NCI-H774 (cell line): ENCODE results near the gene TMEM151B.
"Not testable (repeated sequence)": the region's sequence is repeated elsewhere in the genome, so short reads cannot be mapped to it uniquely, and the experiment has no call there.

ENCODE experiments used
- DNase-seq: peaks from one replicate; lab custom pipeline; 2025; lab: John Stamatoyannopoulos, UW

The TMEM151B gene

GRCh38 chr6:44304282-44305199 lies 34.3 kb downstream of the TMEM151B start:
- no peak for DNase-seq

- no peak for DNase-seq
Measured at GRCh38 chr6:44305200-44305725, 35.0 kb downstream of the TMEM151B start.

DNA sequence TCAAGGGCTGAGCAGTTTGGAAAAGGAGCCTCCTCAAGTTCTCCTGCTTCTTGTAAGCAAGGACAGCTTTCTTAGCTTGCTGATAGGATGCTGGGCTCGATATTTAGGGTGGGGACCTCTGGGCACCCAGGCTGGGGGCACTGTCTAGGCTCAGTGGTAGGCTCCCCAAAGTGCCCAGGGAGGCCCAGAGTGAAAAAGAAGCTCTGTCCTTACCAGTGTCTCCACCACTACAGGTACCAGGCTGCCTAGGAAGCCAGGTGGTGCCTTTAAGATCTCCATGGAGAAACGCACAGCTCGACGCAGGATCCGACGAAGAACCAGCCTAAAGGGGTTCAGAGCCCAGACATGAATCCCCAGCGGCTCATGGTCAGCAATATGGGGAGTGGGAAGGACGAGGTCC lies 36.5 kb downstream of the TMEM151B start:
- DNase-seq = no peak

DNA sequence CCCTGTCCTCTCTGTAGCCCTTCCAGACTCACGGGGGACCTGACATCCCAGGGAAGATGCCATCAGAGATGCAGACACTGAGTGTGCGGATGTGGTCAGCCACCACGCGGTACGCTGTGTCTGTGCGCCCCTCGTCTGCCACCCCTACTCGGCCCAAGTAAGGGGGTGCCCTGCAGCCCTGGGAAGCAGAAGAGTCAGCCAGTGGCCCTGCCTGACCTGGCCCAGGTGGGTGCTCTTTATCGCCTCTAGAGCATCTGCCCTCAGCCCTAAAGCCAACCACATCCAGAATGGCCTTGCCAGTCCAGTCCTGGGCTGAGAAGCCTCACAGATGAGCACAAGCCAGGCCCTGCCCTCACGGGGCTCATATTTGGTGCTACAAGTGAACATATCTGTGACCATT lies 37.0 kb downstream of the TMEM151B start:
- no peak for DNase-seq

GRCh38 chr6:44309092-44309491 lies 38.8 kb downstream of the TMEM151B start:
- no peak for DNase-seq

GRCh38 chr6:44309631-44310030 lies 39.4 kb downstream of the TMEM151B start:
- no peak for DNase-seq

GRCh38 chr6:44310241-44310640 lies 40.0 kb downstream of the TMEM151B start:
- no peak for DNase-seq

DNA sequence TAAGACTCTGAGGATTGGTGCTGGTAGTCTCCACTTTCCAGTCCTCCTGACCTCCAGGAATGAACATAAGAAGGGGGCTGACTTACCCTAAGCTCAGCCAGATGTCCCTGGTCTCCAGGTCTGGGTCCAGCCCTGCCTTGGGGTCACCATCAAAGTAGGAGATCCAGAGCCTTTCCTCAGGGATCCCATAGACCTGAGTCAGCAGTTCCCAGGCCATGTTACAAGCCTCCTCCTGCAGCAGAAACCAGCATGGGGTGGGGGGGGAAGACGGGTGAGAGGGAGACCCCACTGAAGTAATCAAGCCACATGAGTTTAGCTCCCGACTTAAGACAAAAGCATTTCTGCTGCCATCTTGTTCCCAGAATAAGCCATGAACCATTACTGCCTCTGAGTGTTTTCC lies 41.1 kb downstream of the TMEM151B start:
- no peak for DNase-seq

DNA sequence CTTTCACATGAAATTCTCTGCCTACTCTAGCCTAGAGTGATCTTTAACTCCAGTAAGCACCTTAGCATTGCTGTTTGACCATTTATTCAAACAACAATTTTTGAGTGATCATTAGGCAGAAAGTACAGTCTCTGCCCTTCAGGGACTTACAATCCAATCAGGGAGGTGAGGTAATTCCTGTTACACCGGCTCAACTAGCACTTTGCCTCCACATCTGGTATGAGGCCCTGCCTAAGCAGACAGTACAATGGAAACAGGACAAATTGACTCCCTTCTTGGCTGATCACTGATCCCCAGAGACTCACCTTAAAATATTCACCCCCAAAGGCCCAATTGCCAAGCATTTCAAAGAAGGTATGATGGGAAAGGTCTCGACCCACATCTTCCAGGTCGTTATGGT lies 41.5 kb downstream of the TMEM151B start:
- DNase-seq = no peak

DNA sequence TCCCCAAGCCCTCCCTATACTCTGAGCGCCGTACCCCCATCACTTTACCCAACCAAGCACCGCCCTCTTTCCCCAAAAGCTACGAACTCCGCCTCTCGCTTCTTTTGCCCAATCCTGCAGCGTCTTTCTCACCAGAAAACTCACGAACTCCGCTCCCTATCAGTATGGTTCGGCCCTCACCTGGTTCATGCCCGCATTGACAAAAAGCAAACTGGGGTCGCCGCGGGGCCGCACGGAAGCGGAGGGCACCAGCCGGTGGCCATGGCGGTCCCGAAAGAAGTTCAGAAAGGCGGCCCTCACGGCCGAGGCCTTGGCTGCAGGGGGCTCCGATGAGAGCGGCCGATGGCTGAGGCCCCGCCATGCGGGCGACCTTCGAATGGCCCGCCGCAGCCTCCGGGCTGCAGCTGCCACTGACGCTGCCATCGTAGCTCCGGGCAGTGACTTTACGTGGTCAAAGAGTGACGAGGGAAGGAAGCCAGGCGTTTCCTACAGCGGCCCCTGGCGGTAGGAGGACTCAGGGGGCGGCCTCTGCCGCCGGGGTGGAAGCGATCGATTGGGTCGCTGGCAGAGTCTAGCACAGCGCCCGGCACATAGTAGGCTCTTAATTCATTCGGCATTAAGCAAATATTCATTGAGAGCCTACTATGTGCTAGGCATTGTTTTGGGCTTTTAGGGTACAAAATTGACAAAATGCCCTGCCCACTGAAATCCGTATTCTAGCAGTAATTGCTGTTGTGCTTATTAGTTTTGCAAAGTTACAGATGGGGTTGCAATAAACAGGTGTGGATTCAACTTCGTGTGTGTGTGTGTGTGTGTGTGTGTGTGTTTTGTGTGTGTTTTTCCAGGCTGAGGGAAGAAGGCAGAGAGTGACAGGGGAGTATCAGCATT lies 42.9 kb downstream of the TMEM151B start, which contains the start of gene AARS2:
TSS of gene AARS2 (minus strand) at position 447 of the 888 bp plus-strand sequence. CDS start at position 423, 24 bp downstream.
- peak; percentile 84 for DNase-seq

DNA sequence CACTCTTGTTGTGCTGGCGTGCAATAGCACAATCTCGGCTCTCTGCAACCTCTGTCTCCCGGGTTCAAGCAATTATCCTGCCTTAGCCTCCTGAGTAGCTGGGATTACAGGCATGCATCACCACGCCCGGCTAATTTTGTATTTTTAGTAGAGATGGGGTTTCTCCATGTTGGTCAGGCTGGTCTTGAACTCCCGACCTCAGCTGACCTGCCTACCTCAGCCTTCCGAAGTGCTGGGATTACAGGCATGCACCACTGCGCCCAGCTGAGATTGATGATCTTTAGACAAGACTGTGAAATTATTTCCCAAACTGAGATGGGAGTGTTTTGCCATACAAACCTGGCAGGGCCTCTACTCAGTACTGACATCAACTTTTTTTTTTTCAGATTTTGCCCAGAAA lies 44.4 kb downstream of the TMEM151B start:
- DNase-seq = not testable (repeated sequence)

GRCh38 chr6:44315516-44315915 lies 45.3 kb downstream of the TMEM151B start:
- DNase-seq = no peak

DNA sequence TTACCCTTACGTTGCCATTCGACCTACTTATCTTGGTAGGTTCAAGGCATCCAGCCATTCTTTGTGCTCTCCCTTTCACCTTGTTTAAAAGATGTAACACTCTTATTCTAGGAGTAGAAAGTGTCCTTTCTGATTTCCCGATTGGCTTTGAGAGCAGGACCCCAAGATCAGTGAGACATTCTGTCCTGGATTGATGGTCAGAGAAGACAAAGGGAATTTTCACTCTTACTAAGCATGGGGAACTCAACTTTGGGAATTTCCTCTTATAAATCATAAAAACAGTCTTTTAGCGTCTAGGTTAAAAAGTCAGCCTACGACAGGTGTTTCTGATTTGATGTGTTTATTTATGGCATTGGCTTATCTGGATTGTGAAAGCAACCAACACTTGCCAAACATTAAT lies 45.7 kb downstream of the TMEM151B start:
- no peak for DNase-seq

DNA sequence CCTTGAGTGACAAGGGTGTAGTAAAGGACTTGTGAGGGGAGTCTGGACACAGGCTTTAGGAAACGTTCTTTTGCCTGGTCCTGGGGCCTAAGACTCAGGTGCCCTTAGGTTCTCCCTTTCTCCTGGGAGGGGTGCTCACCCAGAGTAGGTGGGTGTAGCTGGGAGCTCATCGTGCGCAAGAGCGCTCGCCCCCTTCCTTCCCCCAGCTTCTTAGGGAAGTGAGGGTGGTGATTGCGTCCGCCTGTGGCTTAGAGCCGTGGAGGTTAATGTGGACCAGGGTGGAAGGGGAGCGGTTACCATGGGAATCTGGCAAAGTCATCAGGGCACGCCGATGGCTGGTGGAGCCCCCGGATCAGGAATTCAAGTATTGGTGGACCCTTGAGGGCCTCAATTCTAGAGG lies 46.2 kb downstream of the TMEM151B start:
- DNase-seq = no peak

DNA sequence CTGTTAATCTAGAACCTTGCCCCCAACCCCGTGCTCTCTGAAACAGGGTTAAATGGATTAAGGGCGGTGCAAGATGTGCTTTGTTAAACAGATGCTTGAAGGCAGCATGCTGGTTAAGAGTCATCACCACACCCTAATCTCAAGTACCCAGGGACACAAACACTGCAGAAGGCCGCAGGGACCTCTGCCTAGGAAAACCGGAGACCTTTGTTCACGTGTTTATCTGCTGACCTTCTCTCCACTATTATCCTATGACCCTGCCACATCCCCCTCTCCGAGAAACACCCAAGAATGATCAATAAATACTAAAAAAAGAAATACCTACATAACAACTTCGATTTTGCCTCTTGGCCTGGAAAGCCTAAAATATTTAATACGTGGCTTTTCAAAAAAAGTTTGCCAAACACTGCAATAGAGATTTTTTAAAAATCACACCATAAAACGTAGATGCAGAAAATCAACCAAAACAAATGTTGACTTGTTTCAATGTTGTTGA lies 46.9 kb downstream of the TMEM151B start:
- not testable (repeated sequence) for DNase-seq

DNA sequence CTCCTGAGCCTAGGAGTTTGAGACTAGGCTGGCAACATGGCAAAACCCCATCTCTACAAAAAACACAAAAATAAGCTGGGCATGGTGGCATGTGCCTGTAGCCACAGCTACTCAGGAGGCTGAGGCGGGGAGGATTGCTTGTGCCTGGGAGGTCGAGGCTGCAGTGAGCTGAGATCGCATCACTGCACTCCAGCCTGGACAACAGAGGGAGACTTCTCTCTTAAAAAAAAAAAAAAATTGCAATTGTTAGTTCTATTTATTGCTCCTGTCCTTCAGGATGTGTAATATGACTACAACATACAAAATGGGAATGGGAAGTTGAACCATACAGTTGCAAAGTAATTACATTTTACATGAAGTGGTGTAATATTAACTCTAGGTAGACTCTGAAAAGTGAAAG lies 51.0 kb downstream of the TMEM151B start:
- no peak for DNase-seq

DNA sequence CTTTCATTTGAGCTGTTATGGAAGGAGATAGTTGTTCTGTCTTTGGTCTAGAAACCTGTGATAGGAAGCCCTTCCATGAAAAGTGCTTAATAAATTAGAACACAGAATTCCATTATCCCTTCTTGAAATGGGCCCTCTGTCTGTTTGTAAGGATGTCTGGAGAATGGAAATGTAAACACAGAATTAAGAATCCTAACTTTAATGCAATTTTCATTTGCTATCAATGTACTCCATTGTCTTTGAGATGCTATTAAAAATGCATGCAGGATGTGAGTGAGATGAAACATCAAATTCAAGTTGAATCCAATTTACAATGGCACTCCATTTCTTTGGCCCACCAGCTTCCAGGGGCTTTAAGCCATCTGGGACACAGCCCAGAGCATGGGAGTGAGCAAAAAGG lies 56.8 kb downstream of the TMEM151B start:
- no peak for DNase-seq

GRCh38 chr6:44327760-44328159 lies 57.5 kb downstream of the TMEM151B start:
- no peak for DNase-seq

GRCh38 chr6:44328203-44328602 lies 58.0 kb downstream of the TMEM151B start:
- not testable (repeated sequence) for DNase-seq

DNA sequence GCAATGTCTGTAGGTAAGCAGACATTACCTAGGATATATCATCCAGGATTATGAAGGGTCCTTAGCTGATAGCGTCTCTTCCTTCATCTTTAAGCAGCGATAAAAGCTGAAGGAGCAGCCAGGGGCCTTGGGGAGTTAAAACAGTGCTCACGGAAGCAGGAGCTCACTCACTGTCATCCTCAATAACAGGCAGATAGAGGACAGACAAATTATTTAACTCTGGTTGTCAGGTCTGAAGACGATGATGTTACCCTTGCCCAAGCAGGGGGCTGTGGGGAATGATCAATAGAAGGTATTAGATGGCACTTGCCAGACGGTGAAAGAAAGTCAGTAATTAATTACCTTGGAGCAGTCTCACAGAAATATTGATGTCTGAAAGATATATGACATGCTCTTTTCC lies 59.6 kb downstream of the TMEM151B start:
- no peak for DNase-seq

DNA sequence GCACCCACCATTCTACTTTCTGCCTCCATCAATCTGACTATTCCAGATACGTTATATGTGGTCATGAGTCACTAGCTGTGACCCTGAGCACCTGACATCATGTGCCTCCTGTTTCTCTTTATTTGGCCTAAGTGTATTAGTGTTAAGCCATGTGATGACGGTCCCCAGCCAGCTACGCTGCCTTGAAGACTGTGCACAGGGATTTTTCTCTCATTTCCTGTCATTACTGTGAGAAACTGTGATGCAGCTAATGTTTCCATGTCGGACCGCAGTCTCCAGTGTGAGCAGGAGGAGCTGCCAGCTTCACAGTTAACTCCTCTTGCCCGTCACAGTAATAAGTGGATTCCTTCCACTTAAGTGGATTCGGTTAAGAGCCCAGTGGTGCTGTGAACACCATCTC lies 62.3 kb downstream of the TMEM151B start:
- no peak for DNase-seq

- DNase-seq = no peak
Measured at GRCh38 chr6:44333273-44333919, 63.1 kb downstream of the TMEM151B start.
